AG09309 (cell line): Measurements from ENCODE around the gene STXBP1.
A peak's percentile ranks its signal among the peaks of the same experiment; 100 is the strongest.

ENCODE experiments used
- DNase-seq: peaks from one replicate; pipeline ENCODE4 v3.0.0-alpha.2; 2010; ENCODE audit warnings: low read depth
- H3K4me3 ChIP-seq: 2 replicates; pipeline ENCODE4 v1.5.1; 2011; ENCODE audit warnings: mild to moderate bottlenecking, low read depth, low read length, moderate library complexity; ENCODE audit not compliant: control insufficient read depth
- CTCF ChIP-seq: IDR thresholded peaks from 2 replicates; pipeline ENCODE4 v1.5.1; 2011; ENCODE audit warnings: mild to moderate bottlenecking, low read depth, low read length, inconsistent platforms; ENCODE audit not compliant: insufficient read depth, control insufficient read depth; ENCODE audit errors: missing control alignments

The STXBP1 gene

GRCh38 chr9:127680226-127680625 is 68.1 kb downstream of the STXBP1 start:
- no peak for DNase-seq
- no peak for TF ChIP-seq CTCF
- no peak overlapping the region for H3K4me3 ChIP-seq

- no peak for DNase-seq
- no peak for TF ChIP-seq CTCF
Measured at GRCh38 chr9:127680846-127681245, 68.8 kb downstream of the STXBP1 start.

GRCh38 chr9:127682351-127683136 is 70.5 kb downstream of the STXBP1 start:
- TF ChIP-seq CTCF: no peak
- H3K4me3 ChIP-seq: no peak overlapping the region
- no peak for DNase-seq

More at GRCh38 chr9:127680846-127681245, 68.8 kb downstream of the STXBP1 start:
- no peak overlapping the region for H3K4me3 ChIP-seq

DNA sequence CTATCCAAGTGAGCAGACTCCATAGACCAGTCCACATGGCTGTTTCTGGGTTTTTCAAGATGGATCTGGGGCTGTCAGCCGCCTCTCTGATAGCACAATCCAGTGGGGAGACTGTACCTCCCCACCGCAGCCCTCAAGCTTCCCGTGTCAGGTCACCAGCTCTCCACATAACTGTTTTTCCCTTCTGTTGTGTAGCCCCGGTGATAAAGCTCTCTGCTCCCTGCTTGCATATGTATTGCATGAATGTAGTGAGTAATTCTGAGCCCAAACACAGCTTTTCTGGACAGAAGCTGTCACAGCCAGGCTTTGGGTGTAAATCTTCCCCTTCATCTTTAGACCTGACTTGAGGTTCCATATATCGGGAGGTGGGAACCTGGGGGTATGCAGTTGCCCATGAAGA is 71.6 kb downstream of the STXBP1 start:
- no peak overlapping the region for H3K4me3 ChIP-seq
- DNase-seq: peak; percentile 60
- no peak for TF ChIP-seq CTCF

GRCh38 chr9:127684576-127684975 is 72.5 kb downstream of the STXBP1 start:
- TF ChIP-seq CTCF: no peak
- no peak overlapping the region for H3K4me3 ChIP-seq
- no peak for DNase-seq

DNA sequence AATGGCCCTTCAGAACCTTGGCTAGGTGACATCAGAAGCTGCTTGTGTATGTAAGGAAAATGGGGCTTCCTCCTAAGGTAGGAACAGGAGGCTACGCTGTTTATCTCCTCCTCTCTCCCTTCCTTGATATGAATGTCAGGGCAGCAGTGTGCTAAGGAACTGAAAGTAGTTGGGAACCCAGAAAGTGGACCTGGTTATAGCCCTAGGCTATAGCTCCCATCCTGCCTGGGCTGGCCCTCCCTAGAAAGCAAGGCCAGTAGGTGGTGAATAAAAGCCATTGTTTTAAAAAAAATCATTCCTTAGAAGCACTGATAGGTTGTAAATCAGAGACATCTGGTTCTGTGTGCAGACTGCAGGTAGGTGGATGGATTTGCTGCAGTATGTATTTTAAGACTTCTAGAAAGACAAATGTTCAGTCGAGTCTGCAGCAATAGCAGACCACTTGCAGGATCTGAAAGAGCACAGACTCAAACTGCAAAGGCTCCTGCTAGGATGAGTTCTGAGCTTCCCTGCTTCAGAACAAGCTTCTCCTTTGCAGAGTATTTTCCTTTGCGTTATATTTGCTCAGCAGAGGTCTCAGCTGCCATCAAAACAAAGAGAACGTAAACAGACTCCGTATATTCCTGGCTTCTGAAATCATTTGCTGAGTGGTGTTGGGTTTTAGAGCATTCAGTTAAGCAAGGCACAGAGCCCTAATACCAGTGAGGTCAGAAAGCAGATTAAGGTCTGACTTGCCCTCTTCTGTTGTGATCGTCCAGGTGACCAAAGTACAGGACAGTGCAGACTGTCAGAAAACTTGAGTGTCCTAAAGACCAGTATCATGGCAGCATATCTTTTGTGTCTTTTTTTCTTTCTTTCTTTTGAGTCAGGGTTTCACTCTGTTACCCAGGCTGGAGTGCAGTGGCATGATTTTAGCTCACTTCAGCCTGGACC is 74.7 kb downstream of the STXBP1 start:
- H3K4me3 ChIP-seq: no peak overlapping the region
- TF ChIP-seq CTCF: no peak
- no peak for DNase-seq
